Measurements from ENCODE around the gene BRWD1. TPM values are rescaled to one million over a fixed set of nuclear protein-coding genes. Genes with fewer than 3 reads are reported as not detected.

BRWD1 gene
- total RNA-seq, 2 experiments from 2014 or later, result 53.2 to 61.7 TPM

GRCh38 chr21:39281207-39281606 is 32.2 kb downstream of the BRWD1 start:
- no peak for DNase-seq (ENCODE audit: low spot score)
- no peak for TF ChIP-seq CTCF (conservative IDR thresholded peaks at IDR 0.05; ENCODE audit: low read length)
- TF ChIP-seq EZH2phosphoT487 (IDR thresholded peaks at IDR 0.05; ENCODE audit: borderline replicate concordance, low read depth, low read length), result no peak
- intact Hi-C loops (cut with micrococcal nuclease; ENCODE audit: unreplicated experiment), result no loop called here
- no peak overlapping the region for H3K4me3 ChIP-seq (ENCODE audit: low read depth, low read length, poor library complexity, severe bottlenecking)
- no peaks in the 10 kb centered on the region for H3K79me2 ChIP-seq (ENCODE audit: insufficient read depth, low read depth, low read length)
- ChIA-PET CTCF (ENCODE audit: unreplicated experiment) (no interaction called here), POLR2A (interaction anchor here (1.2 kb wide), 1 partner anchor 36 kb away, joined by 3 read pairs; no protein-coding TSS in a partner anchor)
- H3K36me3 ChIP-seq (ENCODE audit: insufficient read depth, low read length), result peaks cover 78% of the 10 kb centered on the region
- H3K27ac ChIP-seq (ENCODE audit: low read depth, low read length, poor library complexity, severe bottlenecking), result no peak overlapping the region
- no peaks in the 10 kb centered on the region for H3K9me2 ChIP-seq (ENCODE audit: insufficient read depth, low read length)
- H2AFZ ChIP-seq (ENCODE audit: low read length), result no peak overlapping the region
- no TSS peak for BruUV-seq (replicated peaks)
- H3K4me1 ChIP-seq (ENCODE audit: insufficient read depth, low read length, poor library complexity, severe bottlenecking), result no peaks in the 10 kb centered on the region
- no peak overlapping the region for H3K4me2 ChIP-seq (ENCODE audit: low read length)
- no peaks in the 10 kb centered on the region for H3K9me3 ChIP-seq (ENCODE audit: low read length)
- H4K20me1 ChIP-seq (ENCODE audit: insufficient read depth, low read length), result 0 out of 2 replicates have a peak, but pooled peaks cover 3% of the 10 kb centered on the region

- TF ChIP-seq CTCF (conservative IDR thresholded peaks at IDR 0.05; ENCODE audit: low read length), result no peak
- no peak for TF ChIP-seq EZH2phosphoT487 (IDR thresholded peaks at IDR 0.05; ENCODE audit: borderline replicate concordance, low read depth, low read length)
- DNase-seq (ENCODE audit: low spot score), result no peak
- Histone ChIP-seq H3K9me3 (ENCODE audit: low read length) (no peaks in the 10 kb centered on the region), H3K4me1 (ENCODE audit: insufficient read depth, low read length, poor library complexity, severe bottlenecking) (no peaks in the 10 kb centered on the region), H4K20me1 (ENCODE audit: insufficient read depth, low read length) (no peaks in the 10 kb centered on the region), H3K27ac (ENCODE audit: low read depth, low read length, poor library complexity, severe bottlenecking) (no peak overlapping the region), H2AFZ (ENCODE audit: low read length) (no peak overlapping the region), H3K79me2 (ENCODE audit: insufficient read depth, low read depth, low read length) (no peaks in the 10 kb centered on the region), H3K4me3 (ENCODE audit: low read depth, low read length, poor library complexity, severe bottlenecking) (no peak overlapping the region), H3K9me2 (ENCODE audit: insufficient read depth, low read length) (no peaks in the 10 kb centered on the region), H3K4me2 (ENCODE audit: low read length) (no peak overlapping the region), H3K36me3 (ENCODE audit: insufficient read depth, low read length) (peaks cover 94% of the 10 kb centered on the region)
- intact Hi-C loops (cut with micrococcal nuclease; ENCODE audit: unreplicated experiment), result no loop called here
- ChIA-PET CTCF (ENCODE audit: unreplicated experiment) (no interaction called here), POLR2A (interaction anchor here (0.5 kb wide), 1 partner anchor 17 kb away, joined by 3 read pairs; no protein-coding TSS in a partner anchor)
- no TSS peak for BruUV-seq (replicated peaks)
Observed at GRCh38 chr21:39269620-39270019, 43.8 kb downstream of the BRWD1 start.

GRCh38 chr21:39265603-39266002 is 47.8 kb downstream of the BRWD1 start:
- Histone ChIP-seq H3K36me3 (ENCODE audit: insufficient read depth, low read length) (peaks cover 97% of the 10 kb centered on the region), H3K4me3 (ENCODE audit: low read depth, low read length, poor library complexity, severe bottlenecking) (no peak overlapping the region), H3K9me3 (ENCODE audit: low read length) (no peaks in the 10 kb centered on the region), H3K4me1 (ENCODE audit: insufficient read depth, low read length, poor library complexity, severe bottlenecking) (no peaks in the 10 kb centered on the region), H4K20me1 (ENCODE audit: insufficient read depth, low read length) (no peaks in the 10 kb centered on the region), H3K4me2 (ENCODE audit: low read length) (no peak overlapping the region), H3K27ac (ENCODE audit: low read depth, low read length, poor library complexity, severe bottlenecking) (no peak overlapping the region), H3K79me2 (ENCODE audit: insufficient read depth, low read depth, low read length) (no peaks in the 10 kb centered on the region), H3K9me2 (ENCODE audit: insufficient read depth, low read length) (no peaks in the 10 kb centered on the region), H2AFZ (ENCODE audit: low read length) (no peak overlapping the region)
- TF ChIP-seq CTCF (conservative IDR thresholded peaks at IDR 0.05; ENCODE audit: low read length) (no peak), EZH2phosphoT487 (IDR thresholded peaks at IDR 0.05; ENCODE audit: borderline replicate concordance, low read depth, low read length) (no peak)
- POLR2A ChIA-PET, result interaction anchor here (0.9 to 1.7 kb wide), 3 partner anchors 9 to 32 kb away, joined by 3 to 5 read pairs (median 4); no protein-coding TSS in a partner anchor
- intact Hi-C loops (cut with micrococcal nuclease; ENCODE audit: unreplicated experiment), result no loop called here
- no peak for DNase-seq (ENCODE audit: low spot score)
- no TSS peak for BruUV-seq (replicated peaks)
- CTCF ChIA-PET (ENCODE audit: unreplicated experiment), result interaction anchor here (0.5 kb wide), 1 partner anchor 48 kb away, joined by 3 read pairs; the partner anchor contains the start of gene BRWD1
